Thyroid gland (tissue), 4 donors: ENCODE data around the gene FGF8. TPM values are rescaled to one million over a fixed set of nuclear protein-coding genes. Genes with fewer than 3 reads are reported as not detected.
A peak's percentile ranks its signal among the peaks of the same experiment; 100 is the strongest.

Source experiments
- DNase-seq, 2 donors: peaks; one replicate each; pipeline ENCODE4 v3.0.0-alpha.2; 2019
- H3K27ac ChIP-seq, 3 donors: fragments of 200-600 bp; sonication (generic); 1 replicate in 2 of 3; 2 replicates in 1 of 3; pipeline ENCODE4 v1.5.1; 2016 to 2019; ENCODE audit warnings: mild to moderate bottlenecking in 1 of 3, moderate library complexity in 1 of 3
- H3K27me3 ChIP-seq: fragments of 200-600 bp; sonication (generic); one replicate; pipeline ENCODE4 v1.5.1; 2019
- H3K36me3 ChIP-seq, 2 donors: fragments of 200-600 bp; sonication (generic); one replicate each; pipeline ENCODE4 v1.5.1; 2016 to 2019
- H3K4me1 ChIP-seq, 2 donors: fragments of 200-600 bp; sonication (generic); one replicate each; pipeline ENCODE4 v1.5.1; 2017 to 2019
- H3K4me3 ChIP-seq, 3 donors: fragments of 200-600 bp; sonication (generic); replicated peaks in 1 of 3; 1 replicate in 2 of 3; 2 replicates in 1 of 3; pipeline ENCODE4 v1.5.1; 2016; ENCODE audit warnings: mild to moderate bottlenecking in 1 of 3
- H3K9me3 ChIP-seq: fragments of 200-600 bp; sonication (generic); one replicate; pipeline ENCODE4 v1.5.1; 2017
- CTCF ChIP-seq, 6 experiments: fragments of 200-600 bp in 3 of 6; fragments of 450-650 bp in 3 of 6; sonication (generic) in 3 of 6; IDR thresholded peaks; one replicate each; pipeline ENCODE4 v1.5.1; 2016 to 2019; ENCODE audit warnings: antibody characterized with exemption in 6 of 6, mild to moderate bottlenecking in 2 of 6, inconsistent platforms in 1 of 6, moderate library complexity in 1 of 6
- POLR2A ChIP-seq, 2 donors: fragments of 450-650 bp; IDR thresholded peaks; one replicate each; pipeline ENCODE4 v1.6.1; 2017; ENCODE audit warnings: antibody characterized with exemption in 2 of 2, mild to moderate bottlenecking in 2 of 2, moderate library complexity in 1 of 2
- WGBS, 2 donors: methylation state at CpG; one replicate each; pipeline ENCODE4 v1.1.5; 2017; 5-methylcytosine and 5-hydroxymethylcytosine counted together
- intact Hi-C: fragments of 100-400 bp; cut with DNase I; formaldehyde crosslinking; loops from one replicate; pipeline ENCODE4 v1.15.1; 2023
- total RNA-seq, 4 donors: library from RNA; depleted of rRNA; stranded (reverse); fragments of >200 nt; gene quantifications; one replicate each; pipeline ENCODE4 v1.2.3, GENCODE V29; 2016

Gene FGF8
- total RNA-seq, 4 donors from 2014 or later = not detected

GRCh38 chr10:101781984-101782810, 6.3 kb upstream of the FGF8 start:
- H3K27ac ChIP-seq = no peak overlapping the region
- intact Hi-C loops = no loop called here
- no peak for DNase-seq
- H3K4me1 ChIP-seq = peaks cover 23 to 29% of the 10 kb centered on the region in 2 donors
- H3K4me3 ChIP-seq = peak overlapping the region in 1 of 3 donors; percentile 51
- WGBS, 2 donors = 54 to 55% methylated on average over 13 to 17 of the region's 17 CpGs
- H3K9me3 ChIP-seq = no peaks in the 10 kb centered on the region
- H3K27me3 ChIP-seq = peaks cover 8% of the 10 kb centered on the region
- peaks cover 17 to 21% of the 10 kb centered on the region in 2 donors for H3K36me3 ChIP-seq
- TF ChIP-seq POLR2A (IDR thresholded peaks at IDR 0.05) = no peak
- no peak for TF ChIP-seq CTCF (IDR thresholded peaks at IDR 0.05)

GRCh38 chr10:101781655-101781983, 5.7 kb upstream of the FGF8 start:
- Histone ChIP-seq H3K27me3 (peaks cover 8% of the 10 kb centered on the region), H3K4me1 (peaks cover 23 to 29% of the 10 kb centered on the region in 2 donors), H3K9me3 (no peaks in the 10 kb centered on the region), H3K36me3 (peaks cover 11 to 15% of the 10 kb centered on the region in 2 donors), H3K4me3 (no peak overlapping the region), H3K27ac (no peak overlapping the region)
- no peak for TF ChIP-seq CTCF (IDR thresholded peaks at IDR 0.05)
- no peak for TF ChIP-seq POLR2A (IDR thresholded peaks at IDR 0.05)
- 78 to 86% methylated on average over 7 of the region's 7 CpGs for WGBS, 2 donors
- intact Hi-C loops = no loop called here
- DNase-seq = no peak

- Histone ChIP-seq H3K4me1 (peaks cover 23 to 35% of the 10 kb centered on the region in 2 donors), H3K36me3 (peaks cover 6 to 11% of the 10 kb centered on the region in 2 donors), H3K9me3 (no peaks in the 10 kb centered on the region), H3K4me3 (no peak overlapping the region), H3K27ac (no peak overlapping the region), H3K27me3 (peaks cover 11% of the 10 kb centered on the region)
- intact Hi-C loops = no loop called here
- DNase-seq = peak; percentile 58 to 63
- WGBS, 2 donors = 48 to 59% methylated on average over 11 to 13 of the region's 14 CpGs
- TF ChIP-seq CTCF (IDR thresholded peaks at IDR 0.05) (peak; percentile 76 to 97 (median 78)), POLR2A (IDR thresholded peaks at IDR 0.05) (no peak)
These were observed 5.1 kb upstream of the FGF8 start for GRCh38 chr10:101780818-101781654.

- Histone ChIP-seq H3K4me1 (peaks cover 26 to 42% of the 10 kb centered on the region in 2 donors), H3K27ac (no peak overlapping the region), H3K27me3 (peaks cover 15% of the 10 kb centered on the region), H3K36me3 (peaks cover 0 to 7% of the 10 kb centered on the region in 2 donors), H3K4me3 (peak overlapping the region in 1 of 3 donors; percentile 25), H3K9me3 (no peaks in the 10 kb centered on the region)
- intact Hi-C loops = no loop called here
- TF ChIP-seq POLR2A (IDR thresholded peaks at IDR 0.05) (no peak), CTCF (IDR thresholded peaks at IDR 0.05) (peak in 1 of 6 experiments; percentile 5)
- no peak for DNase-seq
- 14 to 23% methylated on average over 7 to 8 of the region's 17 CpGs for WGBS, 2 donors
These were observed 4.4 kb upstream of the FGF8 start for GRCh38 chr10:101780187-101780817.
